A549 treated with dexamethasone at 1 μM for 4 hours (cell line): ENCODE measurements around the gene IFNAR1. TPM values are rescaled to one million over a fixed set of nuclear protein-coding genes. Genes with fewer than 3 reads are reported as not detected.

Experiments used
- total RNA-seq: library from RNA; stranded (reverse); fragments of 200-300 nt; extraction: Qiagen RNA extraction; gene quantifications from 5 replicates; pipeline ENCODE4 v1.2.3, GENCODE V29; 2022

The IFNAR1 gene
- 14.9 to 22.6 TPM (median 17.7 TPM) in 5 replicates for total RNA-seq

GRCh38 chr21:33324291-33325221 is at the start of gene IFNAR1:
Gene IFNAR1 (plus strand): TSS chr21:33324970. CDS start chr21:33325056, 86 bp downstream.

GRCh38 chr21:33403128-33403785 is 78.5 kb downstream of the IFNAR1 start, which contains the start of gene IFNGR2:
Gene IFNGR2 (plus strand): TSS chr21:33403413. CDS start chr21:33403544, 131 bp downstream.

Other genes with a start within 250 kb of the IFNAR1 start
- gene IFNAR2, start 95.0 kb upstream of the IFNAR1 start, total RNA-seq, result 13.7 to 16.1 TPM (median 13.9 TPM) in 5 replicates
- gene IL10RB, start 58.6 kb upstream of the IFNAR1 start, total RNA-seq, result 16.8 to 19.4 TPM (median 18.0 TPM) in 5 replicates
- 52.4 to 60.1 TPM (median 56.5 TPM) in 5 replicates for gene IFNGR2, start 78.4 kb downstream of the IFNAR1 start, total RNA-seq
- 10.5 to 11.5 TPM (median 11.1 TPM) in 5 replicates for gene TMEM50B, start 155.0 kb downstream of the IFNAR1 start, total RNA-seq
- gene DNAJC28, start 166.7 kb downstream of the IFNAR1 start, total RNA-seq, result 0.26 to 0.40 TPM (median 0.31 TPM) in 5 replicates
- gene GART, start 217.1 kb downstream of the IFNAR1 start, total RNA-seq, result 58.6 to 76.2 TPM (median 67.1 TPM) in 5 replicates
- gene SON, start 218.1 kb downstream of the IFNAR1 start, total RNA-seq, result 75.6 to 98.8 TPM (median 89.3 TPM) in 5 replicates